Stomach (tissue), 4 donors: ENCODE results near the gene RTN4RL1.

ENCODE experiments used
- EP300 ChIP-seq: sonication (generic); formaldehyde crosslinking; IDR thresholded peaks from one replicate; pipeline ENCODE4 v1.6.1; 2017; ENCODE audit warnings: antibody characterized with exemption
- POLR2A ChIP-seq, 4 donors: fragments of 450-650 bp; IDR thresholded peaks; one replicate each; pipeline ENCODE4 v1.6.1; 2016; ENCODE audit warnings: antibody characterized with exemption in 4 of 4, control low read depth in 2 of 4, mild to moderate bottlenecking in 1 of 4, moderate library complexity in 1 of 4
- POLR2AphosphoS5 ChIP-seq, 3 donors: sonication (generic); formaldehyde crosslinking; IDR thresholded peaks; one replicate each; pipeline ENCODE4 v1.6.1; 2016; ENCODE audit warnings: antibody characterized with exemption in 3 of 3
- TF ChIP-seq, protein P1 (sequence below), 7 experiments: fragments of 450-650 bp in 4 of 7; fragments of 200-600 bp in 3 of 7; sonication (generic) in 3 of 7; IDR thresholded peaks; one replicate each; pipeline ENCODE4 v1.5.1; 2016 to 2019; ENCODE audit warnings: antibody characterized with exemption in 7 of 7, control low read depth in 2 of 7, mild to moderate bottlenecking in 1 of 7

DNA sequence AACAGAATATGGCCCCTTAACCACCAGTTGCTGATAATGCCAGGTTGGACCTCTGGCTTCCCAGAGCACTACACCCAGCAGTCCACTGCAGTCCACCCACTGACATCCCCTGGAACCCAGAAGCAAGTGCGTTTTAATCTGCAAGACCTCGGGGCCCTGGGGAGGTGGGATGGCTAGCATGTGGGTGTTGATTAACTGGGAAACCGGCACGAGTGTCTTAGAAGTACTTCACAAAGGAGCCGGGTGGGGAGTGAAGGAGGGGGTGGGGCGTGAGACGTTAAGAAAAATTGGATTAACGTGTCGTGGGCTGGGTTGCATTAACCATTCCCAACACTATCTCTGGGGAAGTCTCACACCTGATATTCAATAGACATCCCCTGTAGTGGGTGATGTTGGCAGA, 23.7 kb upstream of the RTN4RL1 start:
- TF ChIP-seq, protein P1, sequence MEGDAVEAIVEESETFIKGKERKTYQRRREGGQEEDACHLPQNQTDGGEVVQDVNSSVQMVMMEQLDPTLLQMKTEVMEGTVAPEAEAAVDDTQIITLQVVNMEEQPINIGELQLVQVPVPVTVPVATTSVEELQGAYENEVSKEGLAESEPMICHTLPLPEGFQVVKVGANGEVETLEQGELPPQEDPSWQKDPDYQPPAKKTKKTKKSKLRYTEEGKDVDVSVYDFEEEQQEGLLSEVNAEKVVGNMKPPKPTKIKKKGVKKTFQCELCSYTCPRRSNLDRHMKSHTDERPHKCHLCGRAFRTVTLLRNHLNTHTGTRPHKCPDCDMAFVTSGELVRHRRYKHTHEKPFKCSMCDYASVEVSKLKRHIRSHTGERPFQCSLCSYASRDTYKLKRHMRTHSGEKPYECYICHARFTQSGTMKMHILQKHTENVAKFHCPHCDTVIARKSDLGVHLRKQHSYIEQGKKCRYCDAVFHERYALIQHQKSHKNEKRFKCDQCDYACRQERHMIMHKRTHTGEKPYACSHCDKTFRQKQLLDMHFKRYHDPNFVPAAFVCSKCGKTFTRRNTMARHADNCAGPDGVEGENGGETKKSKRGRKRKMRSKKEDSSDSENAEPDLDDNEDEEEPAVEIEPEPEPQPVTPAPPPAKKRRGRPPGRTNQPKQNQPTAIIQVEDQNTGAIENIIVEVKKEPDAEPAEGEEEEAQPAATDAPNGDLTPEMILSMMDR (IDR thresholded peaks at IDR 0.05) = no peak
- no peak for TF ChIP-seq POLR2A (IDR thresholded peaks at IDR 0.05)
- TF ChIP-seq POLR2AphosphoS5 (IDR thresholded peaks at IDR 0.05) = no peak
- TF ChIP-seq EP300 = no peak
